HepG2 (cell line): ENCODE results near the gene GRIK2. TPM values are rescaled to one million over a fixed set of nuclear protein-coding genes. Genes with fewer than 3 reads are reported as not detected.

Source experiments
- ATAC-seq: fragments of 200-7000 bp; cut with Tn5 transposase; 3 replicates; pipeline ENCODE4 v1.9.1; 2020; ENCODE audit warnings: mild to moderate bottlenecking, moderate library complexity
- BruUV-seq: library from RNA; stranded (reverse); fragments of 400-500 nt; replicated peaks from 2 replicates; lab custom pipeline; 2021; lab: Mats Ljungman, UMichigan
- CTCF ChIA-PET: fragments of 300-600 bp; formaldehyde crosslinking; extraction: SDS; loops from one replicate; lab custom pipeline; 2021; ENCODE audit warnings: low total read pairs, inconsistent platforms, low intra/inter-chr PET ratio; lab: Yijun Ruan, JAX
- POLR2A ChIA-PET: fragments of 350-600 bp; sonication (Branson Sonifier 250); formaldehyde crosslinking; loops from one replicate; lab custom pipeline; 2020; ENCODE audit warnings: antibody characterized with exemption, inconsistent platforms; lab: Yijun Ruan, JAX
- DNase-seq: peaks from one replicate; pipeline ENCODE4 v3.0.0-alpha.2; 2015; ENCODE audit warnings: low spot score
- FAIRE-seq: peaks from 3 replicates; lab custom pipeline; 2011; peaks lifted over from hg19 to GRCh38; lab: Jason Lieb, UNC
- H2AFZ ChIP-seq: one replicate; pipeline ENCODE4 v1.6.1; 2011; ENCODE audit warnings: low read length, inconsistent platforms
- H3K27ac ChIP-seq: fragments of 300-600 bp; 3 replicates; pipeline ENCODE4 v1.8.0; 2011; ENCODE audit warnings: mixed run types, mild to moderate bottlenecking, mixed read lengths, low read length, inconsistent platforms; ENCODE audit not compliant: insufficient read depth; ENCODE audit errors: extremely low read length
- H3K27me3 ChIP-seq, 2 experiments: fragments of 200-600 bp in 1 of 2; 2 replicates in 1 of 2; 3 replicates in 1 of 2; pipeline versions ENCODE4 v1.6.0 to v1.8.0; 2011; ENCODE audit warnings: low read length in 2 of 2, mild to moderate bottlenecking in 2 of 2, moderate library complexity in 2 of 2, inconsistent platforms in 1 of 2; ENCODE audit not compliant: insufficient read depth in 2 of 2, control insufficient read depth in 1 of 2
- H3K36me3 ChIP-seq, 2 experiments: fragments of 200-600 bp in 1 of 2; replicated peaks in 1 of 2; 2 replicates in 1 of 2; 3 replicates in 1 of 2; pipeline versions ENCODE4 v1.5.1 to v1.8.0; 2011; ENCODE audit warnings: low read length in 2 of 2, inconsistent platforms in 1 of 2; ENCODE audit not compliant: insufficient read depth in 2 of 2, control insufficient read depth in 1 of 2
- H3K4me1 ChIP-seq: 2 replicates; pipeline ENCODE4 v1.5.1; 2012; ENCODE audit warnings: low read length, inconsistent platforms; ENCODE audit not compliant: insufficient read depth
- H3K4me2 ChIP-seq: 2 replicates; pipeline ENCODE4 v1.6.0; 2011; ENCODE audit warnings: low read depth, low read length, inconsistent platforms
- H3K4me3 ChIP-seq, 3 experiments: fragments of 200-600 bp in 1 of 3; sonication (generic), shearing (Covaris generic) in 1 of 3; replicated peaks in 1 of 3; 2 replicates each; pipeline ENCODE4 v1.5.1; 2011 to 2016; ENCODE audit warnings: low read length in 3 of 3, inconsistent platforms in 2 of 3, low read depth in 2 of 3, mild to moderate bottlenecking in 2 of 3, control low read depth in 1 of 3, mixed read lengths in 1 of 3; ENCODE audit not compliant: insufficient read depth in 1 of 3
- H3K79me2 ChIP-seq: one replicate; pipeline ENCODE4 v1.6.1; 2011; ENCODE audit warnings: low read length, inconsistent platforms; ENCODE audit not compliant: insufficient read depth
- H3K9ac ChIP-seq: 2 replicates; pipeline ENCODE4 v1.6.0; 2011; ENCODE audit warnings: mild to moderate bottlenecking, low read depth, low read length, inconsistent platforms; ENCODE audit not compliant: insufficient read depth
- H3K9me3 ChIP-seq: 2 replicates; pipeline ENCODE4 v1.5.1; 2012; ENCODE audit warnings: mild to moderate bottlenecking, low read length
- H4K20me1 ChIP-seq: 2 replicates; pipeline ENCODE4 v1.6.0; 2011; ENCODE audit warnings: inconsistent platforms, mild to moderate bottlenecking, low read length, moderate library complexity; ENCODE audit not compliant: insufficient read depth
- EED ChIP-seq: sonication (generic); formaldehyde crosslinking; IDR thresholded peaks from 2 replicates; pipeline ENCODE4 v1.5.0; 2020; ENCODE audit warnings: mild to moderate bottlenecking, missing genetic modification reagents
- ESRRA ChIP-seq: sonication (generic); formaldehyde crosslinking; IDR thresholded peaks from 2 replicates; pipeline ENCODE4 v1.5.1; 2020; ENCODE audit warnings: mild to moderate bottlenecking, low read depth, missing genetic modification reagents
- GFI1 ChIP-seq: sonication (generic); formaldehyde crosslinking; IDR thresholded peaks from 2 replicates; pipeline ENCODE4 v1.5.0; 2020; ENCODE audit warnings: missing genetic modification reagents, mild to moderate bottlenecking, borderline replicate concordance
- HOXA9 ChIP-seq: sonication (generic); formaldehyde crosslinking; IDR thresholded peaks from 2 replicates; pipeline ENCODE4 v1.8.1; 2022; ENCODE audit warnings: missing genetic modification reagents, mild to moderate bottlenecking, moderate library complexity, borderline replicate concordance
- JDP2 ChIP-seq: sonication (generic); formaldehyde crosslinking; IDR thresholded peaks from 2 replicates; pipeline ENCODE4 v1.8.1; 2022; ENCODE audit warnings: missing genetic modification reagents, borderline replicate concordance
- JUN ChIP-seq: sonication (generic); formaldehyde crosslinking; IDR thresholded peaks from 2 replicates; pipeline ENCODE4 v1.4.0; 2020; ENCODE audit warnings: mild to moderate bottlenecking, missing genetic modification reagents
- PAX8 ChIP-seq: sonication (generic); formaldehyde crosslinking; IDR thresholded peaks from 2 replicates; pipeline ENCODE4 v1.8.0; 2022; ENCODE audit warnings: mild to moderate bottlenecking, missing genetic modification reagents, borderline replicate concordance
- SP5 ChIP-seq: IDR thresholded peaks from 2 replicates; pipeline ENCODE4 v1.6.1; 2016; ENCODE audit warnings: low read depth, borderline replicate concordance
- SRSF1 ChIP-seq: fragments of 200-400 bp; formaldehyde crosslinking; optimal IDR thresholded peaks from 2 replicates; pipeline ENCODE3; 2017; ENCODE audit warnings: mild to moderate bottlenecking, low read depth, low read length, moderate library complexity
- ZFY ChIP-seq: sonication (generic); formaldehyde crosslinking; IDR thresholded peaks from 2 replicates; pipeline ENCODE4 v1.4.0; 2020; ENCODE audit warnings: missing genetic modification reagents
- ZNF326 ChIP-seq: sonication (generic); formaldehyde crosslinking; IDR thresholded peaks from 2 replicates; pipeline ENCODE4 v1.4.0; 2020; ENCODE audit warnings: missing genetic modification reagents, borderline replicate concordance
- ZNF441 ChIP-seq: sonication (generic); formaldehyde crosslinking; IDR thresholded peaks from 2 replicates; pipeline ENCODE4 v1.7.0; 2021; ENCODE audit warnings: missing genetic modification reagents, borderline replicate concordance
- ZNF567 ChIP-seq: sonication (generic); formaldehyde crosslinking; IDR thresholded peaks from 2 replicates; pipeline ENCODE4 v1.8.1; 2023; ENCODE audit warnings: mild to moderate bottlenecking, missing genetic modification reagents, borderline replicate concordance
- ZNF775 ChIP-seq: sonication (generic); formaldehyde crosslinking; IDR thresholded peaks from 2 replicates; pipeline ENCODE4 v1.4.0; 2020; ENCODE audit warnings: missing genetic modification reagents, mild to moderate bottlenecking, moderate library complexity, borderline replicate concordance
- WGBS: methylation state at CpG from one replicate; pipeline ENCODE4 v1.1.6; 2017; ENCODE audit warnings: low lambda C conversion rate; 5-methylcytosine and 5-hydroxymethylcytosine counted together
- in situ Hi-C: cut with HindIII; loops from 2 replicates; pipeline ENCODE4 v1.10.0; 2017; ENCODE audit warnings: low pct_unique_long_range_greater_than_20kb; ENCODE audit not compliant: extremely low pct_ligation_motif_present
- intact Hi-C: fragments of 100-400 bp; cut with micrococcal nuclease; formaldehyde crosslinking; loops from one replicate; pipeline ENCODE4 v1.10.0; 2022; ENCODE audit not compliant: unreplicated experiment
- polyA plus RNA-seq, 8 experiments: library from polyadenylated mRNA; depleted of rRNA in 3 of 8; stranded (reverse) in 7 of 8; unstranded in 1 of 8; fragments of >200 nt; fragmentation: Illumina TruSeq in 4 of 8; extraction: Trizol in 4 of 8; gene quantifications; 2 replicates each; pipeline versions ENCODE4 v1.2.1 to v1.2.3, GENCODE V29; 2011 to 2016; ENCODE audit warnings: low read depth in 4 of 8, missing spikeins in 1 of 8, mixed read lengths in 1 of 8; ENCODE audit not compliant: insufficient read depth in 1 of 8
- total RNA-seq, 5 experiments: library from RNA; depleted of rRNA; stranded (reverse); fragments of >200 nt; fragmentation: Illumina TruSeq; extraction: Trizol; gene quantifications; 2 replicates each; pipeline ENCODE4 v1.2.3, GENCODE V29; 2016; ENCODE audit warnings: low read depth in 1 of 5
- TF ChIP-seq, protein P1 (sequence below): sonication (generic); formaldehyde crosslinking; IDR thresholded peaks from 2 replicates; pipeline ENCODE4 v1.8.1; 2023; ENCODE audit warnings: mild to moderate bottlenecking, missing genetic modification reagents
- TF ChIP-seq, protein P2 (sequence below): IDR thresholded peaks from 2 replicates; pipeline ENCODE4 v1.6.1; 2016; ENCODE audit warnings: control low read depth
- TF ChIP-seq, protein P3 (sequence below): sonication (generic); formaldehyde crosslinking; conservative IDR thresholded peaks from 2 replicates; pipeline ENCODE4 v1.4.0; 2020; ENCODE audit warnings: missing genetic modification reagents

Gene GRIK2
- total and polyA plus RNA-seq, 2 of the 13 experiments (the other 11 are each of a cell fraction or from before 2014, with no cell fraction given) = not detected

DNA sequence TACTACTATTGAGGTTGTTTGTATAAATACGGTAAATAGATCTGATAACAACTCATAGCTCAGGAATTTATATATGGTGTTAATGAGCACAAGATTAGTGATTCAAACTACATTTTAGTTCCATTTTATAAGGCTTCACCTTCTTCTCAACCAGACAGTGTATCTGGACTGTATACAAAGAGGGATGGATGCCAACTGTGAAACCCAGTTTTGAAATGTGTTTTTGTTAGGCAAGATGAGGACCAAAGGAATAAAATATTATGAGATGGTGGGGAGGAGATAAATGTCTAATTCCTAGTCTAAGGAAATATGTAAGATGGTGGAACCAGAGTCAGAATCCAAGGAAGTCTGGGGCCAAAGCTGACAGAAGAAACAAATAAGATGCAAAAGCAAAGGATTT is 329.0 kb downstream of the GRIK2 start:
- 0% methylated on average over 1 of the region's 1 CpG for WGBS
- H3K27ac ChIP-seq = no peak overlapping the region
- intact Hi-C loops = no loop called here
- ATAC-seq (no peak), DNase-seq (no peak)
- H4K20me1 ChIP-seq = no peaks in the 10 kb centered on the region
- TF ChIP-seq HOXA9 (no peak), ZNF775 (CRISPR knock-in tag) (no peak), JDP2 (CRISPR knock-in tag) (no peak), SP5 (CRISPR knock-in tag) (no peak)
- TF ChIP-seq, protein P1, sequence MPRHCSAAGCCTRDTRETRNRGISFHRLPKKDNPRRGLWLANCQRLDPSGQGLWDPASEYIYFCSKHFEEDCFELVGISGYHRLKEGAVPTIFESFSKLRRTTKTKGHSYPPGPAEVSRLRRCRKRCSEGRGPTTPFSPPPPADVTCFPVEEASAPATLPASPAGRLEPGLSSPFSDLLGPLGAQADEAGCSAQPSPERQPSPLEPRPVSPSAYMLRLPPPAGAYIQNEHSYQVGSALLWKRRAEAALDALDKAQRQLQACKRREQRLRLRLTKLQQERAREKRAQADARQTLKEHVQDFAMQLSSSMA (CRISPR knock-in tag) = no peak
- TF ChIP-seq, protein P2, sequence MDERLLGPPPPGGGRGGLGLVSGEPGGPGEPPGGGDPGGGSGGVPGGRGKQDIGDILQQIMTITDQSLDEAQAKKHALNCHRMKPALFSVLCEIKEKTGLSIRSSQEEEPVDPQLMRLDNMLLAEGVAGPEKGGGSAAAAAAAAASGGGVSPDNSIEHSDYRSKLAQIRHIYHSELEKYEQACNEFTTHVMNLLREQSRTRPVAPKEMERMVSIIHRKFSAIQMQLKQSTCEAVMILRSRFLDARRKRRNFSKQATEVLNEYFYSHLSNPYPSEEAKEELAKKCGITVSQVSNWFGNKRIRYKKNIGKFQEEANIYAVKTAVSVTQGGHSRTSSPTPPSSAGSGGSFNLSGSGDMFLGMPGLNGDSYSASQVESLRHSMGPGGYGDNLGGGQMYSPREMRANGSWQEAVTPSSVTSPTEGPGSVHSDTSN (CRISPR knock-in tag) = no peak
- TF ChIP-seq, all 625 proteins: peak for 0
- Histone ChIP-seq H3K4me3 (no peak overlapping the region), H3K9ac (no peak overlapping the region), H2AFZ (no peak overlapping the region), H3K27me3 (no peaks in the 10 kb centered on the region; a peak in 1 of 5 replicates), H3K4me1 (no peaks in the 10 kb centered on the region), H3K79me2 (no peaks in the 10 kb centered on the region), H3K4me2 (no peak overlapping the region), H3K36me3 (no peaks in the 10 kb centered on the region), H3K9me3 (no peaks in the 10 kb centered on the region)
- CTCF ChIA-PET = no interaction called here
- in situ Hi-C loops = no loop called here
- POLR2A ChIA-PET = no interaction called here
- FAIRE-seq = no peak
- no TSS peak for BruUV-seq

DNA sequence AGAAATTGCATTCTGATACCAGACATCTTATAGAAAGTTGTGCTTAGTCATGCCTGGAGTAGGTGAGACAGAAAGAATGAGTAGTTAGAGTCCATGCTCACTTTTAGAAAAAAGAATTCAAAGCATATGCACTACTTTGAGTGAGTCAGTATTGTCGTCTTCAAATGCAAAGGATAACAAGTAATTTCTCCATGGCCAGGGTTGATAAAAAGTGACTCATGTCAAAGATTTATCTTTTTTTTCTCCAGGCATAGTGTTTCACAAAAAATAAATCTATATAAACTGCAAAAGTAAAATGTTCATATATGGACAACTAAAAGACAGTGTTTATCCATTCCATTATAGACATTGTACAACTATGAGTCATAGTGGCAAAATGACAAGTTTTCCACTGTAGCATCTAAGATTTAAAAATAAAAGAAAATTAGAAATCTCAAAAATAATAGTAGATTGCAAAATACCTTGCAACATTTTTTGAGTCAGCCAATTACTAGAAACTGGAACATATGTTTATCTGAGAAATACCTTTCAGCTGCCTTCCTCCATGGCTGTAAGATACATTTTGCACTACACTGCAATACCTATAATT is 329.6 kb downstream of the GRIK2 start:
- H3K79me2 ChIP-seq = no peaks in the 10 kb centered on the region
- POLR2A ChIA-PET = no interaction called here
- no peak overlapping the region for H3K27ac ChIP-seq
- TF ChIP-seq SRSF1 (no peak), EED (CRISPR knock-in tag) (no peak), ZNF326 (CRISPR knock-in tag) (no peak), PAX8 (no peak), ZNF567 (CRISPR knock-in tag) (no peak), ZNF441 (no peak), ZFY (CRISPR knock-in tag) (no peak), ESRRA (no peak), GFI1 (CRISPR knock-in tag) (no peak), JUN (no peak)
- TF ChIP-seq, protein P3, sequence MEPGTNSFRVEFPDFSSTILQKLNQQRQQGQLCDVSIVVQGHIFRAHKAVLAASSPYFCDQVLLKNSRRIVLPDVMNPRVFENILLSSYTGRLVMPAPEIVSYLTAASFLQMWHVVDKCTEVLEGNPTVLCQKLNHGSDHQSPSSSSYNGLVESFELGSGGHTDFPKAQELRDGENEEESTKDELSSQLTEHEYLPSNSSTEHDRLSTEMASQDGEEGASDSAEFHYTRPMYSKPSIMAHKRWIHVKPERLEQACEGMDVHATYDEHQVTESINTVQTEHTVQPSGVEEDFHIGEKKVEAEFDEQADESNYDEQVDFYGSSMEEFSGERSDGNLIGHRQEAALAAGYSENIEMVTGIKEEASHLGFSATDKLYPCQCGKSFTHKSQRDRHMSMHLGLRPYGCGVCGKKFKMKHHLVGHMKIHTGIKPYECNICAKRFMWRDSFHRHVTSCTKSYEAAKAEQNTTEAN (CRISPR knock-in tag) = no peak

More for the DNA sequence above, 329.6 kb downstream of the GRIK2 start:
- intact Hi-C loops (no loop called here), in situ Hi-C loops (no loop called here)
- no peak for ATAC-seq
- H3K9me3 ChIP-seq = no peaks in the 10 kb centered on the region
- no TSS peak for BruUV-seq
- FAIRE-seq = no peak
- H4K20me1 ChIP-seq = no peaks in the 10 kb centered on the region
- no peaks in the 10 kb centered on the region for H3K4me1 ChIP-seq
- H3K27me3 ChIP-seq = no peaks in the 10 kb centered on the region; a peak in 1 of 5 replicates
- no peak overlapping the region for H2AFZ ChIP-seq
- no peak overlapping the region for H3K9ac ChIP-seq
- no peak overlapping the region for H3K4me3 ChIP-seq
- DNase-seq = no peak
- H3K36me3 ChIP-seq = no peaks in the 10 kb centered on the region
- no peak overlapping the region for H3K4me2 ChIP-seq
- CTCF ChIA-PET = no interaction called here
- 0% methylated on average over 1 of the region's 1 CpG for WGBS
